NCI-H226 (cell line): Measurements from ENCODE around the gene DDX39B.
"Not testable (repeated sequence)": the region's sequence is repeated elsewhere in the genome, so short reads cannot be mapped to it uniquely, and the experiment has no call there.

Experiments
- DNase-seq: peaks from one replicate; pipeline ENCODE4 v3.0.0-alpha.2; 2015

DDX39B gene

GRCh38 chr6:31541658-31542521 lies at the start of gene DDX39B:
TSS of gene DDX39B (minus strand) at chr6:31542003. CDS start at chr6:31540532, 1,471 bp downstream.
- DNase-seq, result peak; percentile 95

- not testable (repeated sequence) for DNase-seq
Measured at GRCh38 chr6:31590691-31591090, 48.9 kb upstream of the DDX39B start.

GRCh38 chr6:31588871-31589650 lies 47.3 kb upstream of the DDX39B start:
- no peak for DNase-seq

- DNase-seq, result no peak
Measured at GRCh38 chr6:31587791-31588777, 46.3 kb upstream of the DDX39B start.

GRCh38 chr6:31586599-31587281 lies 44.9 kb upstream of the DDX39B start:
- DNase-seq, result no peak

- peak; percentile 26 for DNase-seq
Measured at GRCh38 chr6:31586008-31586407, 44.2 kb upstream of the DDX39B start, which contains the start of gene LST1. TSS of gene LST1 (plus strand) at chr6:31586277. CDS start at chr6:31587300, 1,023 bp downstream.

- DNase-seq, result no peak
Measured at GRCh38 chr6:31585491-31585890, 43.7 kb upstream of the DDX39B start.

GRCh38 chr6:31582230-31582643 lies 40.4 kb upstream of the DDX39B start, which contains the start of gene LTB:
TSS of gene LTB (minus strand) at chr6:31582424. CDS start at chr6:31582417, 7 bp downstream.
- DNase-seq, result no peak

GRCh38 chr6:31581434-31582229 lies 39.8 kb upstream of the DDX39B start:
- no peak for DNase-seq

- DNase-seq, result peak; percentile 47
Measured at GRCh38 chr6:31580807-31581433, 39.1 kb upstream of the DDX39B start.

GRCh38 chr6:31580438-31580740 lies 38.6 kb upstream of the DDX39B start:
- DNase-seq, result no peak

- DNase-seq, result no peak
Measured at GRCh38 chr6:31579546-31580437, 38.0 kb upstream of the DDX39B start.

- no peak for DNase-seq
Measured at GRCh38 chr6:31579119-31579505, 37.3 kb upstream of the DDX39B start.

- DNase-seq, result peak; percentile 71
Measured at GRCh38 chr6:31578184-31579118, 36.6 kb upstream of the DDX39B start.

GRCh38 chr6:31577579-31577966 lies 35.8 kb upstream of the DDX39B start:
- no peak for DNase-seq

GRCh38 chr6:31576897-31577578 lies 35.2 kb upstream of the DDX39B start:
- DNase-seq, result no peak

GRCh38 chr6:31575952-31576685 lies 34.3 kb upstream of the DDX39B start:
- DNase-seq, result no peak
